Liver (tissue), 9 donors: ENCODE measurements around the gene CFAP97. TPM values are rescaled to one million over a fixed set of nuclear protein-coding genes. Genes with fewer than 3 reads are reported as not detected.

Source experiments
- DNase-seq: peaks from one replicate; pipeline ENCODE4 v3.0.0-alpha.2; 2017; ENCODE audit warnings: low spot score
- H3K27ac ChIP-seq, 2 donors: one replicate each; pipeline ENCODE4 v1.7.0; 2013; ENCODE audit warnings: inconsistent platforms in 2 of 2, low read length in 2 of 2, control low read depth in 1 of 2, low read depth in 1 of 2, mild to moderate bottlenecking in 1 of 2
- H3K27me3 ChIP-seq, 4 donors: one replicate each; pipeline versions ENCODE4 v1.6.1 to v1.7.0; 2013; ENCODE audit warnings: low read length in 3 of 4, inconsistent platforms in 1 of 4, mild to moderate bottlenecking in 1 of 4, moderate library complexity in 1 of 4; ENCODE audit not compliant: control insufficient read depth in 4 of 4, insufficient read depth in 4 of 4
- H3K36me3 ChIP-seq, 4 donors: one replicate each; pipeline versions ENCODE4 v1.6.1 to v1.7.0; 2013; ENCODE audit warnings: low read length in 3 of 4, mild to moderate bottlenecking in 3 of 4, low read depth in 1 of 4, moderate library complexity in 1 of 4; ENCODE audit not compliant: control insufficient read depth in 4 of 4, insufficient read depth in 3 of 4
- H3K4me1 ChIP-seq, 4 donors: one replicate each; pipeline versions ENCODE4 v1.6.1 to v1.7.0; 2013; ENCODE audit warnings: low read length in 3 of 4, mild to moderate bottlenecking in 3 of 4, moderate library complexity in 1 of 4; ENCODE audit not compliant: control insufficient read depth in 4 of 4, insufficient read depth in 4 of 4
- H3K4me3 ChIP-seq, 3 donors: one replicate each; pipeline versions ENCODE4 v1.6.1 to v1.7.0; 2013; ENCODE audit warnings: low read length in 3 of 3, control low read depth in 1 of 3, low read depth in 1 of 3, mild to moderate bottlenecking in 1 of 3
- H3K9ac ChIP-seq, 2 donors: one replicate each; pipeline ENCODE4 v1.7.0; 2013; ENCODE audit warnings: low read length in 2 of 2, mild to moderate bottlenecking in 2 of 2, moderate library complexity in 2 of 2, control low read depth in 1 of 2, low read depth in 1 of 2
- H3K9me3 ChIP-seq, 4 donors: one replicate each; pipeline versions ENCODE4 v1.6.1 to v1.7.0; 2013; ENCODE audit warnings: low read length in 3 of 4; ENCODE audit not compliant: control insufficient read depth in 4 of 4
- ATF3 ChIP-seq: IDR thresholded peaks from 2 replicates; pipeline ENCODE4 v1.6.1; 2016; ENCODE audit warnings: antibody characterized with exemption
- CTCF ChIP-seq: fragments of 150-350 bp; IDR thresholded peaks from 2 replicates; pipeline ENCODE4 v1.5.1; 2017; ENCODE audit warnings: improper control_type of control experiment, low read depth, low read length; ENCODE audit not compliant: missing input control
- EGR1 ChIP-seq, 2 donors: IDR thresholded peaks; 2 replicates each; pipeline ENCODE4 v1.6.1; 2016 to 2018; ENCODE audit warnings: antibody characterized with exemption in 2 of 2, low read depth in 2 of 2
- FOXA1 ChIP-seq: IDR thresholded peaks from 2 replicates; pipeline ENCODE4 v1.6.1; 2016; ENCODE audit warnings: antibody characterized with exemption
- FOXA2 ChIP-seq: IDR thresholded peaks from 2 replicates; pipeline ENCODE4 v1.6.1; 2016; ENCODE audit warnings: antibody characterized with exemption
- GABPA ChIP-seq, 2 donors: IDR thresholded peaks in 1 of 2; conservative IDR thresholded peaks in 1 of 2; 2 replicates each; pipeline ENCODE4 v1.6.1; 2016; ENCODE audit warnings: antibody characterized with exemption in 2 of 2, mild to moderate bottlenecking in 1 of 2, moderate library complexity in 1 of 2
- HNF4A ChIP-seq, 2 donors: conservative IDR thresholded peaks; 2 replicates each; pipeline ENCODE4 v1.6.1; 2016; ENCODE audit warnings: antibody characterized with exemption in 2 of 2, mild to moderate bottlenecking in 2 of 2
- HNF4G ChIP-seq: IDR thresholded peaks from 2 replicates; pipeline ENCODE4 v1.6.1; 2016; ENCODE audit warnings: antibody characterized with exemption
- JUND ChIP-seq, 2 donors: IDR thresholded peaks; 2 replicates each; pipeline ENCODE4 v1.6.1; 2016; ENCODE audit warnings: antibody characterized with exemption in 2 of 2
- MAX ChIP-seq: IDR thresholded peaks from 2 replicates; pipeline ENCODE4 v1.6.1; 2016; ENCODE audit warnings: antibody characterized with exemption
- NR2F2 ChIP-seq: IDR thresholded peaks from 2 replicates; pipeline ENCODE4 v1.6.1; 2016; ENCODE audit warnings: antibody characterized with exemption
- RAD21 ChIP-seq, 2 donors: IDR thresholded peaks; 2 replicates each; pipeline ENCODE4 v1.6.1; 2016; ENCODE audit warnings: antibody characterized with exemption in 2 of 2, mild to moderate bottlenecking in 2 of 2
- REST ChIP-seq: IDR thresholded peaks from 2 replicates; pipeline ENCODE4 v1.6.1; 2016; ENCODE audit warnings: antibody characterized with exemption, mild to moderate bottlenecking
- RXRA ChIP-seq, 2 donors: IDR thresholded peaks; 2 replicates each; pipeline ENCODE4 v1.6.1; 2017 to 2018; ENCODE audit warnings: antibody characterized with exemption in 2 of 2, mild to moderate bottlenecking in 1 of 2
- SP1 ChIP-seq: IDR thresholded peaks from 2 replicates; pipeline ENCODE4 v1.6.1; 2018; ENCODE audit warnings: antibody characterized with exemption, mild to moderate bottlenecking
- TAF1 ChIP-seq: conservative IDR thresholded peaks from 2 replicates; pipeline ENCODE4 v1.6.1; 2016; ENCODE audit warnings: antibody characterized with exemption, mild to moderate bottlenecking
- YY1 ChIP-seq: IDR thresholded peaks from 2 replicates; pipeline ENCODE4 v1.6.1; 2016; ENCODE audit warnings: antibody characterized with exemption, mild to moderate bottlenecking
- ZBTB33 ChIP-seq: IDR thresholded peaks from 2 replicates; pipeline ENCODE4 v1.6.1; 2016; ENCODE audit warnings: antibody characterized with exemption
- WGBS: extraction: QIAGEN DNeasy Blood & Tissue Kit; methylation state at CpG from one replicate; pipeline ENCODE4 v1.1.7; 2013; 5-methylcytosine and 5-hydroxymethylcytosine counted together
- polyA plus RNA-seq, 2 donors: library from polyadenylated mRNA; stranded (reverse) in 1 of 2; unstranded in 1 of 2; fragments of 200-250 nt in 1 of 2; fragments of >200 nt in 1 of 2; fragmentation: Nextera tagmentation in 1 of 2; extraction: Ambion mirVana in 1 of 2; gene quantifications; one replicate each; pipeline versions ENCODE4 v1.2.1 to v1.2.3, GENCODE V29; 2013 to 2015
- total RNA-seq, 2 donors: library from RNA; depleted of rRNA; stranded (reverse); fragments of >200 nt; gene quantifications; one replicate each; pipeline ENCODE4 v1.2.3, GENCODE V29; 2014
- donor health status: healthy.
- donor health status: healthy.
- donor health status: healthy.
- donor health status: healthy.
- donor health status: healthy.

Gene CFAP97
- total and polyA plus RNA-seq, 4 donors: 7.5 to 30.9 (median 18.7) TPM

GRCh38 chr4:185110375-185110823 lies 93.4 kb downstream of the CFAP97 start:
- Histone ChIP-seq H3K4me3 (no peak overlapping the region), H3K4me1 (peaks cover 13 to 30% (median 19%) of the 10 kb centered on the region in 4 donors), H3K36me3 (no peaks in the 10 kb centered on the region), H3K9ac (no peak overlapping the region), H3K27me3 (no peaks in the 10 kb centered on the region), H3K27ac (peak overlapping the region; percentile 43 to 53), H3K9me3 (no peaks in the 10 kb centered on the region)
- peak in 1 of 2 donors; percentile 35 for TF ChIP-seq JUND (IDR thresholded peaks at IDR 0.05)
- TF ChIP-seq ZBTB33: no peak
- no peak for TF ChIP-seq EGR1 (IDR thresholded peaks at IDR 0.05; ENCODE audit: low read depth in 2 of 2)
- no peak for TF ChIP-seq TAF1
- no peak for TF ChIP-seq NR2F2
- peak; percentile 63 for TF ChIP-seq MAX
- peak; percentile 35 for TF ChIP-seq FOXA1
- TF ChIP-seq RAD21 (IDR thresholded peaks at IDR 0.05): peak in 1 of 2 donors; percentile 7
- TF ChIP-seq REST: no peak
- peak; percentile 59 for TF ChIP-seq SP1
- peak; percentile 61 to 68 for TF ChIP-seq RXRA (IDR thresholded peaks at IDR 0.05)
- TF ChIP-seq CTCF: no peak
- no peak for TF ChIP-seq ATF3
- TF ChIP-seq HNF4G: no peak
- TF ChIP-seq HNF4A (conservative IDR thresholded peaks at IDR 0.05): peak; percentile 41 to 51
- peak; percentile 64 for TF ChIP-seq YY1
- TF ChIP-seq FOXA2: peak; percentile 11
- no peak for TF ChIP-seq GABPA (IDR thresholded peaks at IDR 0.05 in 1 of 2, conservative IDR thresholded peaks at IDR 0.05 in 1 of 2)
- DNase-seq: no peak
- 40% methylated on average over 11 of the region's 11 CpGs for WGBS
